ENCODE measurements around the gene ATP6V1A. TPM values are rescaled to one million over a fixed set of nuclear protein-coding genes. Genes with fewer than 3 reads are reported as not detected.

ATP6V1A gene
- polyA plus RNA-seq, 1 of the 3 experiments (the other 2 are of a cell fraction), result 12.1 TPM

DNA sequence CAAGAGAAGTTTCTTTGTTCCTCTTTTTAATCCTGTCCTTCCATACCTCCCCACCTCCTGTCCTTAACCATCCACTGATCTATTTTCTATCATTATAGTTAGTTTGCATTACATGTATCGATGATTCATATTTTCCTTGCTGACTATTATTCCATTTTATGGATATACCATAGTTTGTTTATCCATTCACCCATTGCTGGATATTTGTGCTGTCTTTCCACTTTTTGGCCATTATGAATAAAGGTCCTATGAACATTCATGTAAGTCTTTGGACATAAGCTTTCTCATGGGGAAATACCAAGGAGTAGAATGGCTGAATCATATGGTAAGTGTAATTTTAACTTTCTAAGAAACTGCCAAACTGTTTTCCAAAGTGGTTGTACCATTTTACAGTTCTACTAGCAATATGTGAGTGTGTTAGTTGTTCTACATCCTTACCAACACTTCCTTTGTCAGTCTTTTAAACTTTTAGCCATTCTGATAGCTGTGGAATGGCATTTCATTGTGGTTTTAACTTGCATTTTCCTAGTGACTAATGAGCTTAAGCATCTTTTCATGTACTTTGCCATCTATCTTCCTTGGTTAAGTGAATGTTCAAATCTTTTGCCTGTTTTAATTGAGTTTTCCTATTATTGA is 11.7 kb downstream of the ATP6V1A start (continued):
- TF ChIP-seq, protein P1, sequence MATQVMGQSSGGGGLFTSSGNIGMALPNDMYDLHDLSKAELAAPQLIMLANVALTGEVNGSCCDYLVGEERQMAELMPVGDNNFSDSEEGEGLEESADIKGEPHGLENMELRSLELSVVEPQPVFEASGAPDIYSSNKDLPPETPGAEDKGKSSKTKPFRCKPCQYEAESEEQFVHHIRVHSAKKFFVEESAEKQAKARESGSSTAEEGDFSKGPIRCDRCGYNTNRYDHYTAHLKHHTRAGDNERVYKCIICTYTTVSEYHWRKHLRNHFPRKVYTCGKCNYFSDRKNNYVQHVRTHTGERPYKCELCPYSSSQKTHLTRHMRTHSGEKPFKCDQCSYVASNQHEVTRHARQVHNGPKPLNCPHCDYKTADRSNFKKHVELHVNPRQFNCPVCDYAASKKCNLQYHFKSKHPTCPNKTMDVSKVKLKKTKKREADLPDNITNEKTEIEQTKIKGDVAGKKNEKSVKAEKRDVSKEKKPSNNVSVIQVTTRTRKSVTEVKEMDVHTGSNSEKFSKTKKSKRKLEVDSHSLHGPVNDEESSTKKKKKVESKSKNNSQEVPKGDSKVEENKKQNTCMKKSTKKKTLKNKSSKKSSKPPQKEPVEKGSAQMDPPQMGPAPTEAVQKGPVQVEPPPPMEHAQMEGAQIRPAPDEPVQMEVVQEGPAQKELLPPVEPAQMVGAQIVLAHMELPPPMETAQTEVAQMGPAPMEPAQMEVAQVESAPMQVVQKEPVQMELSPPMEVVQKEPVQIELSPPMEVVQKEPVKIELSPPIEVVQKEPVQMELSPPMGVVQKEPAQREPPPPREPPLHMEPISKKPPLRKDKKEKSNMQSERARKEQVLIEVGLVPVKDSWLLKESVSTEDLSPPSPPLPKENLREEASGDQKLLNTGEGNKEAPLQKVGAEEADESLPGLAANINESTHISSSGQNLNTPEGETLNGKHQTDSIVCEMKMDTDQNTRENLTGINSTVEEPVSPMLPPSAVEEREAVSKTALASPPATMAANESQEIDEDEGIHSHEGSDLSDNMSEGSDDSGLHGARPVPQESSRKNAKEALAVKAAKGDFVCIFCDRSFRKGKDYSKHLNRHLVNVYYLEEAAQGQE (IDR thresholded peaks at IDR 0.05; ENCODE audit: low read depth, low read length), result no peak
- no peak for TF ChIP-seq POLR2AphosphoS5 (IDR thresholded peaks at IDR 0.05; ENCODE audit: low read depth, low read length)
- TF ChIP-seq, protein P2, sequence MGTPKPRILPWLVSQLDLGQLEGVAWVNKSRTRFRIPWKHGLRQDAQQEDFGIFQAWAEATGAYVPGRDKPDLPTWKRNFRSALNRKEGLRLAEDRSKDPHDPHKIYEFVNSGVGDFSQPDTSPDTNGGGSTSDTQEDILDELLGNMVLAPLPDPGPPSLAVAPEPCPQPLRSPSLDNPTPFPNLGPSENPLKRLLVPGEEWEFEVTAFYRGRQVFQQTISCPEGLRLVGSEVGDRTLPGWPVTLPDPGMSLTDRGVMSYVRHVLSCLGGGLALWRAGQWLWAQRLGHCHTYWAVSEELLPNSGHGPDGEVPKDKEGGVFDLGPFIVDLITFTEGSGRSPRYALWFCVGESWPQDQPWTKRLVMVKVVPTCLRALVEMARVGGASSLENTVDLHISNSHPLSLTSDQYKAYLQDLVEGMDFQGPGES (IDR thresholded peaks at IDR 0.05; ENCODE audit: low read depth, low read length), result no peak
- no peak for TF ChIP-seq ELF1 (IDR thresholded peaks at IDR 0.05)
- no peak for TF ChIP-seq SMC3 (IDR thresholded peaks at IDR 0.05; ENCODE audit: low read depth, low read length)

DNA sequence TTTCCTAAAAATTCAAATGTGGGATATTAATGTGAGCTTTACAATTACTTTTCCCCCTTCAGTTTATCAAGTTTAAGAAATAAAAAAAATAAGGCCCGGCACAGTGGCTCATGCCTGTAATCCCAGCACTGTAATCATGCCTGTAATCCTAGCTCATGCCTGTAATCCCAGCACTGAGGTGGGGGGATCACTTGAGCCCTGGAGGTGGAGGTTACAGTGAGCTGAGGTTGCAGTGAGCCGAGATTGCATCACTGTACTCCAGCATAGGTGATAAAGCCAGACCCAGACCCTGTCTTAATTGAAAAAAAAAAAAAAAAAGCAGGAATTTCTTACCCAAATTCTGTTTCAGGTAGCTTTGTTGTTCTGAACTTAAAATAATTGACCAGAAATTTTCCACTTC is 17.9 kb downstream of the ATP6V1A start:
- TF ChIP-seq NRF1 (IDR thresholded peaks at IDR 0.05; ENCODE audit: low read depth, low read length) (no peak), MEF2A (IDR thresholded peaks at IDR 0.05; ENCODE audit: borderline replicate concordance, low read depth) (no peak), JUND (IDR thresholded peaks at IDR 0.05) (no peak), TCF12 (IDR thresholded peaks at IDR 0.05) (no peak), CHD2 (IDR thresholded peaks at IDR 0.05; ENCODE audit: low read length, partially characterized antibody) (no peak)
- TF ChIP-seq, protein P3, sequence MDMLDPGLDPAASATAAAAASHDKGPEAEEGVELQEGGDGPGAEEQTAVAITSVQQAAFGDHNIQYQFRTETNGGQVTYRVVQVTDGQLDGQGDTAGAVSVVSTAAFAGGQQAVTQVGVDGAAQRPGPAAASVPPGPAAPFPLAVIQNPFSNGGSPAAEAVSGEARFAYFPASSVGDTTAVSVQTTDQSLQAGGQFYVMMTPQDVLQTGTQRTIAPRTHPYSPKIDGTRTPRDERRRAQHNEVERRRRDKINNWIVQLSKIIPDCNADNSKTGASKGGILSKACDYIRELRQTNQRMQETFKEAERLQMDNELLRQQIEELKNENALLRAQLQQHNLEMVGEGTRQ (IDR thresholded peaks at IDR 0.05; ENCODE audit: borderline replicate concordance, low read depth, low read length), result no peak
- no peak for DNase-seq
- no peaks in the 10 kb centered on the region for H3K9me3 ChIP-seq
- no peak overlapping the region for H3K4me2 ChIP-seq
- H4K20me1 ChIP-seq (ENCODE audit: insufficient read depth), result no peaks in the 10 kb centered on the region
- H3K27ac ChIP-seq (ENCODE audit: low read depth in 2 of 2, low read length in 1 of 2), result no peak overlapping the region
- H3K79me2 ChIP-seq (ENCODE audit: insufficient read depth), result peaks cover 9% of the 10 kb centered on the region; the same call in 1 of the 2 replicates
- ChIA-PET POLR2A (no interaction called here), CTCF (interaction anchor here (0.9 to 1.3 kb wide), 4 partner anchors 19 to 79 kb away, joined by 3 to 5 read pairs (median 3); partner anchors contain the start of genes ATP6V1A and NAA50)
- H3K9me2 ChIP-seq, result no peaks in the 10 kb centered on the region
- no peak overlapping the region for H2AFZ ChIP-seq (ENCODE audit: low read depth)
- no peaks in the 10 kb centered on the region for H3F3A ChIP-seq (replicated peaks; ENCODE audit: insufficient read depth)
- no peak overlapping the region for H3K9ac ChIP-seq
- H3K4me1 ChIP-seq (ENCODE audit: control insufficient read depth in 1 of 2, insufficient read depth in 2 of 2, low read depth in 1 of 2, low read length in 1 of 2), result no peaks in the 10 kb centered on the region
- H3K36me3 ChIP-seq (replicated peaks in 1 of 2; ENCODE audit: control insufficient read depth in 1 of 2, insufficient read depth in 2 of 2, low read length in 1 of 2), result no peaks in the 10 kb centered on the region
- no peak overlapping the region for H3K4me3 ChIP-seq (ENCODE audit: low read depth in 2 of 2, low read length in 1 of 2)
- WGBS (ENCODE audit: low lambda C conversion rate), result 95% methylated on average over 2 of the region's 2 CpGs
- no peaks in the 10 kb centered on the region for H3K27me3 ChIP-seq (ENCODE audit: insufficient read depth)
